Measurements from ENCODE around the gene MMP24OS. TPM values are rescaled to one million over a fixed set of nuclear protein-coding genes. Genes with fewer than 3 reads are reported as not detected.

MMP24OS gene
- total and polyA plus RNA-seq, 2 donors (not counting 1 experiment from before 2014, with no cell fraction given), result 36.3 to 57.0 TPM

DNA sequence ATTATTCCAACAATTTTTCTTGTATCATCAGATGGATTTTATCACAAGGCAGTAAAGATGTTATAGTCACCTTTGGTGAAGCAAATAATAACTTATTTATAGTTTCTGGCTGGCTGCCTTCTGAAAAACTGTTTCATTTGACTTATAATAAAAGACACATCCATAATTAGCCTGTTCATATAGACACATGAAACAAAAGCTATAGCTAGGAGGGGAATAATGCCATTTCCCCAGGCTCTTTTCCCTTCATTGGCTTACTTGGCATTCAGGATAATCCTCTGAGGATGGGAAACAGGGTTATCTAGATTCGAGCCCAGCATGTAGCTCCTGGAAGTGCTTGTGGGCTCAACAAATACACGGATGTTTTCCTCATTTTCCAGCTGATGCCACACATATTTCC is 33.9 kb downstream of the MMP24OS start:
- no peaks in the 10 kb centered on the region for H3K9me3 Mint-ChIP-seq (ENCODE audit: insufficient read depth)
- ChIA-PET POLR2A (no interaction called here), CTCF (no interaction called here)
- Histone ChIP-seq H3K36me3 (replicated peaks in 1 of 2; ENCODE audit: control extremely low read depth in 1 of 2, control insufficient read depth in 1 of 2, extremely low read depth in 1 of 2, insufficient read depth in 2 of 2, low read length in 1 of 2) (no peaks in the 10 kb centered on the region), H3K4me2 (replicated peaks; ENCODE audit: low read depth, low read length, poor library complexity, severe bottlenecking) (no peak overlapping the region), H3K4me1 (ENCODE audit: control insufficient read depth in 2 of 2, insufficient read depth in 2 of 2, low read length in 2 of 2) (no peaks in the 10 kb centered on the region), H3K4me3 (ENCODE audit: control extremely low read depth in 1 of 5, extremely low read depth in 1 of 5, insufficient read depth in 1 of 5, low read depth in 2 of 5, low read length in 4 of 5) (no peak overlapping the region), H3K79me2 (ENCODE audit: control insufficient read depth, insufficient read depth, low read length) (no peaks in the 10 kb centered on the region), H3K27me3 (replicated peaks in 1 of 4; ENCODE audit: control extremely low read depth in 1 of 4, control insufficient read depth in 3 of 4, insufficient read depth in 4 of 4, low read length in 3 of 4) (peaks cover 0 to 3% (median 0%) of the 10 kb centered on the region in 4 experiments), H3K9ac (ENCODE audit: low read length) (no peak overlapping the region), H3K27ac (ENCODE audit: low read length in 2 of 2) (no peak overlapping the region), H3K9me3 (ENCODE audit: control extremely low read depth in 1 of 3, control insufficient read depth in 2 of 3, insufficient read depth in 1 of 3, low read length in 2 of 3) (no peaks in the 10 kb centered on the region), H2AFZ (ENCODE audit: insufficient read depth, low read depth, low read length, poor library complexity, severe bottlenecking) (no peak overlapping the region), H4K20me1 (ENCODE audit: control insufficient read depth, insufficient read depth, low read length, poor library complexity, severe bottlenecking) (no peaks in the 10 kb centered on the region)
- no peak overlapping the region for H3K27ac Mint-ChIP-seq
- intact Hi-C loops (cut with micrococcal nuclease), result no loop called here
- no peak for DNase-seq
- H3K4me3 Mint-ChIP-seq, result no peak overlapping the region
- peaks cover 7% of the 10 kb centered on the region for H3K27me3 Mint-ChIP-seq
- WGBS (ENCODE audit: insufficient coverage), result no CpG with 5 or more reads among the region's 2 CpGs
- no peak for TF ChIP-seq EZH2 (IDR thresholded peaks at IDR 0.05; ENCODE audit: borderline replicate concordance, insufficient read depth, low read depth, low read length, poor library complexity, severe bottlenecking)
- TF ChIP-seq, protein P1, sequence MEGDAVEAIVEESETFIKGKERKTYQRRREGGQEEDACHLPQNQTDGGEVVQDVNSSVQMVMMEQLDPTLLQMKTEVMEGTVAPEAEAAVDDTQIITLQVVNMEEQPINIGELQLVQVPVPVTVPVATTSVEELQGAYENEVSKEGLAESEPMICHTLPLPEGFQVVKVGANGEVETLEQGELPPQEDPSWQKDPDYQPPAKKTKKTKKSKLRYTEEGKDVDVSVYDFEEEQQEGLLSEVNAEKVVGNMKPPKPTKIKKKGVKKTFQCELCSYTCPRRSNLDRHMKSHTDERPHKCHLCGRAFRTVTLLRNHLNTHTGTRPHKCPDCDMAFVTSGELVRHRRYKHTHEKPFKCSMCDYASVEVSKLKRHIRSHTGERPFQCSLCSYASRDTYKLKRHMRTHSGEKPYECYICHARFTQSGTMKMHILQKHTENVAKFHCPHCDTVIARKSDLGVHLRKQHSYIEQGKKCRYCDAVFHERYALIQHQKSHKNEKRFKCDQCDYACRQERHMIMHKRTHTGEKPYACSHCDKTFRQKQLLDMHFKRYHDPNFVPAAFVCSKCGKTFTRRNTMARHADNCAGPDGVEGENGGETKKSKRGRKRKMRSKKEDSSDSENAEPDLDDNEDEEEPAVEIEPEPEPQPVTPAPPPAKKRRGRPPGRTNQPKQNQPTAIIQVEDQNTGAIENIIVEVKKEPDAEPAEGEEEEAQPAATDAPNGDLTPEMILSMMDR (IDR thresholded peaks at IDR 0.05), result no peak
- H3K4me1 Mint-ChIP-seq, result no peaks in the 10 kb centered on the region
- ATAC-seq (ENCODE audit: low read depth), result no peak

- CTCF ChIA-PET, result no interaction called here
- no peak overlapping the region for H3K9ac ChIP-seq (ENCODE audit: low read length)
- peaks cover under 1% of the 10 kb centered on the region for H4K20me1 ChIP-seq (ENCODE audit: control insufficient read depth, insufficient read depth, low read length, poor library complexity, severe bottlenecking)
- WGBS (ENCODE audit: insufficient coverage), result no CpG with 5 or more reads among the region's 2 CpGs
- POLR2A ChIA-PET, result no interaction called here
- TF ChIP-seq, protein P1 (IDR thresholded peaks at IDR 0.05), result no peak
- no peak for TF ChIP-seq EZH2 (IDR thresholded peaks at IDR 0.05; ENCODE audit: borderline replicate concordance, insufficient read depth, low read depth, low read length, poor library complexity, severe bottlenecking)
- intact Hi-C loops (cut with micrococcal nuclease), result no loop called here
- Mint-ChIP-seq H3K9me3 (ENCODE audit: insufficient read depth) (no peaks in the 10 kb centered on the region), H3K4me3 (no peak overlapping the region), H3K4me1 (no peaks in the 10 kb centered on the region), H3K27ac (no peak overlapping the region), H3K27me3 (peaks cover 7% of the 10 kb centered on the region)
- ATAC-seq (ENCODE audit: low read depth) (no peak), DNase-seq (no peak)
- peaks cover 0 to 3% (median 0%) of the 10 kb centered on the region in 4 experiments for H3K27me3 ChIP-seq (replicated peaks in 1 of 4; ENCODE audit: control extremely low read depth in 1 of 4, control insufficient read depth in 3 of 4, insufficient read depth in 4 of 4, low read length in 3 of 4)
- H3K79me2 ChIP-seq (ENCODE audit: control insufficient read depth, insufficient read depth, low read length), result no peaks in the 10 kb centered on the region
- no peak overlapping the region for H3K4me2 ChIP-seq (replicated peaks; ENCODE audit: low read depth, low read length, poor library complexity, severe bottlenecking)
- H3K27ac ChIP-seq (ENCODE audit: low read length in 2 of 2), result no peak overlapping the region
- no peak overlapping the region for H2AFZ ChIP-seq (ENCODE audit: insufficient read depth, low read depth, low read length, poor library complexity, severe bottlenecking)
- H3K4me3 ChIP-seq (ENCODE audit: control extremely low read depth in 1 of 5, extremely low read depth in 1 of 5, insufficient read depth in 1 of 5, low read depth in 2 of 5, low read length in 4 of 5), result no peak overlapping the region
- no peaks in the 10 kb centered on the region for H3K36me3 ChIP-seq (replicated peaks in 1 of 2; ENCODE audit: control extremely low read depth in 1 of 2, control insufficient read depth in 1 of 2, extremely low read depth in 1 of 2, insufficient read depth in 2 of 2, low read length in 1 of 2)
- H3K9me3 ChIP-seq (ENCODE audit: control extremely low read depth in 1 of 3, control insufficient read depth in 2 of 3, insufficient read depth in 1 of 3, low read length in 2 of 3), result no peaks in the 10 kb centered on the region
- H3K4me1 ChIP-seq (ENCODE audit: control insufficient read depth in 2 of 2, insufficient read depth in 2 of 2, low read length in 2 of 2), result no peaks in the 10 kb centered on the region
These were observed 34.6 kb downstream of the MMP24OS start for GRCh38 chr20:35243317-35243716.

Data from B cell (primary cell).